ENCODE results near the gene SRPX2.

The SRPX2 gene

GRCh38 chrX:100695991-100696390 lies 52.0 kb downstream of the SRPX2 start:
- H3K4me3 ChIP-seq (ENCODE audit: low read depth, low read length): no peak overlapping the region
- TF ChIP-seq CTCF (IDR thresholded peaks at IDR 0.05; ENCODE audit: low read depth, low read length): no peak

DNA sequence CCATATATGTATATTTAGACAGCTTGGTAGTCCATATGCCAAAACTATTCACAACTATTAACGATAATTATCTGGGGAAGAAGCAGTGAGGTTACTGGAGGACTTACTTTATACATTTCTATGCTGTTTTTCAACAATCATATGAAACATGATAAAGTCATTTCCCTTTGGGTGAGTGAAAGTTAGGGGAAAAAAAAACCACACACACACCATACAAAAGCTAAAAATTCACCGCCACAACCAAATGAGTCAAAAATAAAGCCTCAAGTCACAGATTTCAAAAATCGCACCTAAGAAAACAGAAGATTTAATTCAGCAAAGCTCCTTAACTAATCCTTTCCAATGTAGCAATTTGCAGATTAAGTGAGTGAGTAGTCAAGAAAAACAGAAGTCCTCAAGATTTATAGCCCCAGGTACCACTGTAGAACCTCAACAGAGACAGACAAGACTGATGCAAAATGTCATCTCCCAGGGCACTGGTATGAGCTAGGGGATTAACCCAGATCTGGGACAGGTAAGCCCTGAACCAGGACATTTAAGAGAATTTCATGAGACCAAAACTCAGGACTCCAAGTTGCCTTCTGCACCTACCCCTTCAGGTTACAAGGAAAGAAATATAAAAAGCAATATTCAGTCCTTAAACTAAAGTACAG lies 52.8 kb downstream of the SRPX2 start:
- H3K4me3 ChIP-seq (ENCODE audit: low read depth, low read length): no peak overlapping the region
- TF ChIP-seq CTCF (IDR thresholded peaks at IDR 0.05; ENCODE audit: low read depth, low read length): no peak

DNA sequence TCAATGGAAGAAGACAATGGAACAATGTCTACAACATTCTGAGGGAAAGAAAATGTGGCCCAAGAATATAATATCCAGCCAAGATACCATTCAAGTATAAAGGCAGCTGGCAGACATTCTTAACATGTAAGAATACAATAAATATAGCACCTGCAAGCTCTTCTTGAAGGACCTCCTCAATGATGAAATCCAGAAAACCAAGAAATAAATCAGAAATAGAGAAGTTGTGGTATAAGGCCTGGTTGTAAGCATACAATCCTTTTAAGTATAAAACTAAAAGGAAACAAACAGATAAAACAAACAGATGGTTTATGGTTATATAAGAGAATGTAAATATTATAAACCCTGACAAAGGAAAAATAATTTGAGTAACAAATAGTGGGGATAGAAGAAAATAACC lies 54.6 kb downstream of the SRPX2 start:
- no peak overlapping the region for H3K4me3 ChIP-seq (ENCODE audit: low read depth, low read length)
- TF ChIP-seq CTCF (IDR thresholded peaks at IDR 0.05; ENCODE audit: low read depth, low read length): no peak

DNA sequence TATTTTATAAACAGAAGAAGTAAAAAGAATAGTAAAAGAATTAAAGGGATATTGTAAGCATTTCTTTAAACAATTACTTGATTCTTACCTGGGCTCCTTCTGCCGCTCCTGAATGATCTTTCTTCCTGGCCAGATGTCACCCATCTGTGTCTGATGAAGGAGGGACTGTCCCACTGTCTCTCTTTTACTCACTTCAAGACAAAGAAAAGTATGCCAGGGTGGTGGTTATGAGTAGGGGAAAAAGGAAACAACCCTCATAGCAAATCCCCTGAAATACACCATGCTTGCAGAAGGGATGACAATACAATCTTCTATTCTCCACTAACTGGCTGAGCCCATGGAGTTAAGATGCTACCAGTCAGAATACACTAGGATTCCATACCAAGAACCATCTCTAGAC lies 56.8 kb downstream of the SRPX2 start:
- TF ChIP-seq CTCF (IDR thresholded peaks at IDR 0.05; ENCODE audit: low read depth, low read length): no peak
- no peak overlapping the region for H3K4me3 ChIP-seq (ENCODE audit: low read depth, low read length)

DNA sequence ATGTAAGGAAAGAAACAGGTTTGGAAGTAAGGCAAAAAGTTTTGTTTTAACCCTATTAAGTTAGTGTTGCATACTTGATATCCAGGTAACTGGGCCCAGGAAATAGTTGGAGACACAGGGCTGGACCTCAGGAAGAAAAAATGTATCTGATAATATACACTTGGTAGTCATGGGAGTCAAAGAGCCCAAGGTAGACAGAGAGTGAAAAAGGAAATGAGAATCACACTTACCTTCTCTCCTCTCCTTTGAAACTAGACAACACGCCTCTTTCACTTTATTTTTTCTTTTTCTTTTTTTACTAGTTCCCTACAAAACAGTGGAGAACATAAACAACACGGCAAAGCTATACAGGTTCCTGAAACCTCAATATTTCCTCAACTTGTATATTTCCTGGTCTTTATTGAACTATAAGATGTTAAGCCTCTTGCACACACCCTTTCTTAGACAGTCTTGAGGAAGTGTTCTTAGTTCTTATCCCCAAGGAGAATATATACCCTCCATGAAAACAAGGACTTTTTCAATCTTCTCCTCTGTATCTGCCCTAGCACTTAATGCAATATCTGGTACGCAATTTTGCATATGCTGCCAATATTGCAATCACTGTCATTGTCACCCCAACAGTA lies 60.7 kb downstream of the SRPX2 start:
- no peak overlapping the region for H3K4me3 ChIP-seq (ENCODE audit: low read depth, low read length)
- TF ChIP-seq CTCF (IDR thresholded peaks at IDR 0.05; ENCODE audit: low read depth, low read length): no peak

- no peak for TF ChIP-seq CTCF (IDR thresholded peaks at IDR 0.05; ENCODE audit: low read depth, low read length)
Measured at GRCh38 chrX:100710816-100711215, 66.8 kb downstream of the SRPX2 start.

GRCh38 chrX:100717363-100717762 lies 73.4 kb downstream of the SRPX2 start:
- no peak for TF ChIP-seq CTCF (IDR thresholded peaks at IDR 0.05; ENCODE audit: low read depth, low read length)
- H3K4me3 ChIP-seq (ENCODE audit: low read depth, low read length): no peak overlapping the region

More at GRCh38 chrX:100710816-100711215, 66.8 kb downstream of the SRPX2 start:
- H3K4me3 ChIP-seq (ENCODE audit: low read depth, low read length): no peak overlapping the region
